Lower leg skin (tissue), 4 donors: Measurements from ENCODE around the gene FILIP1L. TPM values are rescaled to one million over a fixed set of nuclear protein-coding genes. Genes with fewer than 3 reads are reported as not detected.

Experiments
- DNase-seq, 2 donors: peaks; one replicate each; pipeline ENCODE4 v3.0.0-alpha.2; 2019; ENCODE audit warnings: low spot score in 2 of 2
- H3K4me3 ChIP-seq: fragments of 200-600 bp; sonication (generic); 2 replicates; pipeline ENCODE4 v1.5.1; 2017; ENCODE audit warnings: mild to moderate bottlenecking, low read depth; ENCODE audit not compliant: poor library complexity, severe bottlenecking
- CTCF ChIP-seq, 3 donors: fragments of 450-650 bp; IDR thresholded peaks; one replicate each; pipeline ENCODE4 v1.5.1; 2016; ENCODE audit warnings: antibody characterized with exemption in 3 of 3, mild to moderate bottlenecking in 3 of 3, moderate library complexity in 2 of 3
- POLR2A ChIP-seq, 2 donors: fragments of 450-650 bp; IDR thresholded peaks; one replicate each; pipeline ENCODE4 v1.6.1; 2016 to 2017; ENCODE audit warnings: antibody characterized with exemption in 2 of 2, mild to moderate bottlenecking in 1 of 2, moderate library complexity in 1 of 2
- WGBS, 2 donors: methylation state at CpG; one replicate each; pipeline ENCODE4 v1.1.5; 2018; 5-methylcytosine and 5-hydroxymethylcytosine counted together
- intact Hi-C: fragments of 100-400 bp; cut with DNase I; formaldehyde crosslinking; loops from one replicate; pipeline ENCODE4 v1.15.0; 2023; ENCODE audit warnings: low total_unique reads
- total RNA-seq, 4 donors: library from RNA; depleted of rRNA; stranded (reverse); fragments of >200 nt; gene quantifications; one replicate each; pipeline ENCODE4 v1.1.0, GENCODE V29; 2016

Gene FILIP1L
- total RNA-seq, 4 donors from 2014 or later: 17.5 to 33.9 (median 22.1) TPM

DNA sequence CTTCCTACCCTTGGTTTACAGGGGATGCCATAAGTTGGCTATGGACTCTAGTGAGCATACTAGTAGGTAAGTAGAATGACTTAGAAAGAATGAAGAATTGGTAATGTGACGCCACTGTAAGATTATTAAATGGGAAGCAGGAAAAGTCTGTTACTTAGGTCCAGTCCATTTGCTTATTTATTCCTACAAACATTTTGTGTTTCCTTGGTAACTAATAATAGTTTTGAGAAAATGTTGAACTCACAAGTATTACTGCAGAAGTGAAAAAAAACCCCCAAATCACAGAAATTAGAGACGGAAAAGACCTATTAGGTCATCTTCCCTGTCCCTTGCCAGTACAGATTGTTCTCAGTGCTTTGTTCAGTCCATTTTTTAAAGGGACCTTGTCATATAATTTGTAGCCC lies 233.2 kb downstream of the FILIP1L start:
- intact Hi-C loops: loop anchor here (5.0 kb wide), 1 partner anchor 34 kb away; no protein-coding TSS in a partner anchor
- TF ChIP-seq POLR2A (IDR thresholded peaks at IDR 0.05) (no peak), CTCF (IDR thresholded peaks at IDR 0.05) (no peak)
- 42 to 46% methylated on average over 2 of the region's 2 CpGs for WGBS, 2 donors
- no peak overlapping the region for H3K4me3 ChIP-seq
- no peak for DNase-seq

DNA sequence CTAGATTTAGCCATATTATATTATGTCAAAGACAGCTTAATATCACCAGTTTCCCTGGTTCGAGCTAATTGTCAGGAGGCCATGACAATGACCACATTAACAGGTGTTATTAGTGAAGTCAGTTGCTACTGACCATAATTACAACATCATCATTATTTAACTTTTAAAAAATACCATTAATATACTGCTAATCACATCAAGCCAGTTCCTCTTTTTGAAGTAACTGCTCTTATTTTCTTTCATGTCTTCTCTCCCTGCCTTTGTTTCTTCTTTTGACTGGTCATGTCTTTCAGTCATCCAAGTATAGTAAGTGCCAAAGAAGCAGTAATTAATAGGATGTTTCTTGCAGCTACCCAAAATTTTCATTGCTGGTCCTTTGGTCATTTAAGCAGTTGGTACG lies 235.0 kb downstream of the FILIP1L start:
- WGBS, 2 donors: 94 to 98% methylated on average over 2 of the region's 2 CpGs

DNA sequence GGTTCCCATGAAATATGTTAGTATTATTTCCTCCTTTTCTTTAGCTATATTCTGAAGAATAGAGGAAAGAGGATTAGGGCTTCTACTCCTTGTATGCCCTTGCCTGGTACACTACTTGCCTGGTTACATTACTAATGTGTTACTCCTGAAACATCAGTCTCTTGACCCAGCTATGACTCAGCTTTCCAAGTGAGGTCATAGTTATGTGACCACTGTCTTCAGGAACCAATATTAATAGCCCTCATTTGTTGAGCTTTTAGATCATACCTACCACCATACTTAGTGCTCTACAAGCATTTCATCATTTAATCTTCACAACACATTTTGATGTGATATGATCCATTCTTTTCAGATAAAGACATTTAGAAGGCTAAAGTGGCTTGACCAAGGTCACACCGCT lies 236.3 kb downstream of the FILIP1L start:
- 97 to 100% methylated on average over 1 of the region's 1 CpG for WGBS, 2 donors
- no peak overlapping the region for H3K4me3 ChIP-seq
- DNase-seq: no peak
- intact Hi-C loops: no loop called here
- TF ChIP-seq CTCF (IDR thresholded peaks at IDR 0.05) (no peak), POLR2A (IDR thresholded peaks at IDR 0.05) (no peak)

More for the DNA sequence above, 235.0 kb downstream of the FILIP1L start:
- TF ChIP-seq POLR2A (IDR thresholded peaks at IDR 0.05) (no peak), CTCF (IDR thresholded peaks at IDR 0.05) (no peak)
- intact Hi-C loops: no loop called here
- DNase-seq: no peak
- H3K4me3 ChIP-seq: no peak overlapping the region

GRCh38 chr3:99877031-99877579 lies 237.2 kb downstream of the FILIP1L start:
- WGBS, 2 donors: 75 to 76% methylated on average over 4 of the region's 4 CpGs
- DNase-seq: no peak
- intact Hi-C loops: no loop called here
- H3K4me3 ChIP-seq: no peak overlapping the region
- TF ChIP-seq POLR2A (IDR thresholded peaks at IDR 0.05) (no peak), CTCF (IDR thresholded peaks at IDR 0.05) (no peak)

- peak overlapping the region; percentile 73 for H3K4me3 ChIP-seq
- intact Hi-C loops: no loop called here
- TF ChIP-seq POLR2A (IDR thresholded peaks at IDR 0.05): peak in 1 of 2 donors; percentile 87
- no peak for TF ChIP-seq CTCF (IDR thresholded peaks at IDR 0.05)
- WGBS, 2 donors: 3 to 4% methylated on average over 57 to 63 of the region's 63 CpGs
- peak; percentile 71 to 95 for DNase-seq
Measured at GRCh38 chr3:99875929-99876841, 238.1 kb downstream of the FILIP1L start.
